SJSA1 (cell line): ENCODE measurements around the gene CACNA2D3. TPM values are rescaled to one million over a fixed set of nuclear protein-coding genes. Genes with fewer than 3 reads are reported as not detected.
"Not testable (repeated sequence)": the region's sequence is repeated elsewhere in the genome, so short reads cannot be mapped to it uniquely, and the experiment has no call there.

Source experiments
- DNase-seq, 2 experiments: peaks; one replicate each; pipeline ENCODE4 v3.0.0-alpha.2; 2015 to 2020; ENCODE audit warnings: low spot score in 2 of 2, low read depth in 1 of 2
- H3K27ac ChIP-seq: fragments of 250-450 bp; sonication (Bioruptor Pico); 2 replicates; pipeline ENCODE4 v1.5.1; 2020; ENCODE audit warnings: mild to moderate bottlenecking, moderate library complexity
- H3K27me3 ChIP-seq: fragments of 250-450 bp; sonication (Bioruptor Pico); replicated peaks from 2 replicates; pipeline ENCODE4 v1.5.1; 2020; ENCODE audit warnings: mild to moderate bottlenecking, moderate library complexity
- H3K36me3 ChIP-seq: fragments of 250-450 bp; sonication (Bioruptor Pico); 2 replicates; pipeline ENCODE4 v1.5.1; 2020; ENCODE audit warnings: mild to moderate bottlenecking
- H3K4me1 ChIP-seq: fragments of 250-450 bp; sonication (Bioruptor Pico); replicated peaks from 2 replicates; pipeline ENCODE4 v1.6.1; 2021; ENCODE audit warnings: mild to moderate bottlenecking
- H3K4me3 ChIP-seq: fragments of 250-450 bp; sonication (Bioruptor Pico); 2 replicates; pipeline ENCODE4 v1.5.1; 2020; ENCODE audit warnings: mild to moderate bottlenecking
- H3K9me3 ChIP-seq: fragments of 250-450 bp; sonication (Bioruptor Pico); replicated peaks from 2 replicates; pipeline ENCODE4 v1.5.1; 2020; ENCODE audit warnings: mild to moderate bottlenecking
- total RNA-seq: library from RNA; depleted of rRNA; stranded (reverse); fragments of >200 nt; shearing (Covaris generic); gene quantifications from 2 replicates; pipeline ENCODE4 v1.2.3, GENCODE V29; 2014

The CACNA2D3 gene
- total RNA-seq, 1 experiment from 2014 or later, result not detected

- Histone ChIP-seq H3K9me3 (no peaks in the 10 kb centered on the region), H3K27me3 (no peaks in the 10 kb centered on the region), H3K36me3 (no peaks in the 10 kb centered on the region), H3K4me3 (no peak overlapping the region), H3K4me1 (no peaks in the 10 kb centered on the region), H3K27ac (no peak overlapping the region)
- no peak for DNase-seq
Measured at GRCh38 chr3:54632834-54633233, 510.5 kb downstream of the CACNA2D3 start.

GRCh38 chr3:54633444-54634121 lies 511.2 kb downstream of the CACNA2D3 start:
- Histone ChIP-seq H3K27ac (no peak overlapping the region), H3K4me3 (no peak overlapping the region), H3K4me1 (no peaks in the 10 kb centered on the region), H3K36me3 (no peaks in the 10 kb centered on the region), H3K27me3 (no peaks in the 10 kb centered on the region), H3K9me3 (no peaks in the 10 kb centered on the region)
- no peak for DNase-seq

GRCh38 chr3:54634122-54634469 lies 511.7 kb downstream of the CACNA2D3 start:
- Histone ChIP-seq H3K27ac (no peak overlapping the region), H3K9me3 (no peaks in the 10 kb centered on the region), H3K4me1 (no peaks in the 10 kb centered on the region), H3K27me3 (no peaks in the 10 kb centered on the region), H3K4me3 (no peak overlapping the region), H3K36me3 (no peaks in the 10 kb centered on the region)
- DNase-seq, result no peak

GRCh38 chr3:54639790-54640372 lies 517.5 kb downstream of the CACNA2D3 start:
- H3K4me1 ChIP-seq, H3K27me3 ChIP-seq: not testable (repeated sequence)

GRCh38 chr3:54641226-54642014 lies 519.1 kb downstream of the CACNA2D3 start:
- Histone ChIP-seq H3K4me3 (no peak overlapping the region), H3K36me3 (no peaks in the 10 kb centered on the region), H3K9me3 (no peaks in the 10 kb centered on the region), H3K27me3 (no peaks in the 10 kb centered on the region), H3K27ac (no peak overlapping the region), H3K4me1 (no peaks in the 10 kb centered on the region)
- DNase-seq, result no peak

More at GRCh38 chr3:54639790-54640372, 517.5 kb downstream of the CACNA2D3 start:
- H3K27ac ChIP-seq, H3K36me3 ChIP-seq, H3K9me3 ChIP-seq, H3K4me3 ChIP-seq, DNase-seq: not testable (repeated sequence)

- Histone ChIP-seq H3K27me3 (no peaks in the 10 kb centered on the region), H3K27ac (no peak overlapping the region)
Measured at GRCh38 chr3:54642147-54642546, 519.8 kb downstream of the CACNA2D3 start.

GRCh38 chr3:54647721-54648120 lies 525.4 kb downstream of the CACNA2D3 start:
- no peaks in the 10 kb centered on the region for H3K36me3 ChIP-seq
- DNase-seq, result no peak
- no peak overlapping the region for H3K27ac ChIP-seq
- no peaks in the 10 kb centered on the region for H3K27me3 ChIP-seq
- no peaks in the 10 kb centered on the region for H3K4me1 ChIP-seq
- no peak overlapping the region for H3K4me3 ChIP-seq
- no peaks in the 10 kb centered on the region for H3K9me3 ChIP-seq

More at GRCh38 chr3:54642147-54642546, 519.8 kb downstream of the CACNA2D3 start:
- Histone ChIP-seq H3K36me3 (no peaks in the 10 kb centered on the region), H3K4me1 (no peaks in the 10 kb centered on the region), H3K9me3 (no peaks in the 10 kb centered on the region), H3K4me3 (no peak overlapping the region)
- no peak for DNase-seq

GRCh38 chr3:54649551-54649950 lies 527.2 kb downstream of the CACNA2D3 start:
- Histone ChIP-seq H3K4me3 (no peak overlapping the region), H3K9me3 (no peaks in the 10 kb centered on the region), H3K27ac (no peak overlapping the region), H3K27me3 (no peaks in the 10 kb centered on the region), H3K4me1 (no peaks in the 10 kb centered on the region), H3K36me3 (no peaks in the 10 kb centered on the region)
- no peak for DNase-seq

- Histone ChIP-seq H3K36me3 (no peaks in the 10 kb centered on the region), H3K4me3 (no peak overlapping the region), H3K4me1 (no peaks in the 10 kb centered on the region), H3K27me3 (no peaks in the 10 kb centered on the region), H3K9me3 (no peaks in the 10 kb centered on the region), H3K27ac (no peak overlapping the region)
- DNase-seq, result no peak
Measured at GRCh38 chr3:54653456-54654195, 531.3 kb downstream of the CACNA2D3 start.

- Histone ChIP-seq H3K4me1 (no peaks in the 10 kb centered on the region), H3K27ac (no peak overlapping the region), H3K27me3 (no peaks in the 10 kb centered on the region), H3K36me3 (no peaks in the 10 kb centered on the region), H3K4me3 (no peak overlapping the region), H3K9me3 (no peaks in the 10 kb centered on the region)
- DNase-seq, result no peak
Measured at GRCh38 chr3:54654776-54655175, 532.4 kb downstream of the CACNA2D3 start.

GRCh38 chr3:54659347-54659746 lies 537.0 kb downstream of the CACNA2D3 start:
- Histone ChIP-seq H3K27me3 (no peaks in the 10 kb centered on the region), H3K27ac (no peak overlapping the region), H3K9me3 (no peaks in the 10 kb centered on the region), H3K4me1 (no peaks in the 10 kb centered on the region), H3K4me3 (no peak overlapping the region), H3K36me3 (no peaks in the 10 kb centered on the region)
- no peak for DNase-seq

GRCh38 chr3:54660714-54661132 lies 538.4 kb downstream of the CACNA2D3 start:
- no peak for DNase-seq
- Histone ChIP-seq H3K4me1 (no peaks in the 10 kb centered on the region), H3K27ac (no peak overlapping the region), H3K9me3 (no peaks in the 10 kb centered on the region), H3K4me3 (no peak overlapping the region), H3K27me3 (no peaks in the 10 kb centered on the region), H3K36me3 (no peaks in the 10 kb centered on the region)

- no peak overlapping the region for H3K4me3 ChIP-seq
- H3K4me1 ChIP-seq, result no peaks in the 10 kb centered on the region
- H3K9me3 ChIP-seq, result no peaks in the 10 kb centered on the region
- H3K36me3 ChIP-seq, result no peaks in the 10 kb centered on the region
- no peaks in the 10 kb centered on the region for H3K27me3 ChIP-seq
- no peak for DNase-seq
- H3K27ac ChIP-seq, result no peak overlapping the region
Measured at GRCh38 chr3:54661151-54661550, 538.8 kb downstream of the CACNA2D3 start.
